T-cell (primary cell): ENCODE measurements around the gene GAPT. TPM values are rescaled to one million over a fixed set of nuclear protein-coding genes. Genes with fewer than 3 reads are reported as not detected.

Source experiments
- ATAC-seq, 4 experiments: fragments of 200-7000 bp in 3 of 4; fragments of 150-1000 bp in 1 of 4; cut with Tn5 transposase; replicated peaks in 1 of 4; 1 replicate in 3 of 4; 2 replicates in 1 of 4; pipeline ENCODE4 v1.10.0; 2021; ENCODE audit warnings: moderate library complexity in 3 of 4, mild to moderate bottlenecking in 2 of 4, moderate number of reproducible peaks in 1 of 4
- CTCF ChIA-PET, 2 donors: fragments of 300-600 bp; sonication (Branson Sonifier 250); formaldehyde crosslinking; loops; one replicate each; lab custom pipeline; 2022; ENCODE audit warnings: antibody characterized with exemption in 2 of 2; lab: Charles Lee
- POLR2A ChIA-PET, 2 donors: fragments of 300-600 bp; sonication (Branson Sonifier 250); formaldehyde crosslinking; loops; one replicate each; lab custom pipeline; 2022; ENCODE audit warnings: antibody characterized with exemption in 2 of 2; lab: Charles Lee
- DNase-seq, 35 experiments: peaks; one replicate each; pipeline versions ENCODE4 v3.0.0 to v3.0.0-alpha.2; 2013 to 2023
- H3K27ac ChIP-seq: one replicate; pipeline ENCODE4 v1.5.1; 2013; ENCODE audit warnings: low read length
- H3K27me3 ChIP-seq, 2 experiments: replicated peaks in 1 of 2; 1 replicate in 1 of 2; 2 replicates in 1 of 2; pipeline versions ENCODE4 v1.6.1 to v1.7.0; 2013; ENCODE audit warnings: low read length in 1 of 2, mixed read lengths in 1 of 2; ENCODE audit not compliant: control insufficient read depth in 2 of 2, insufficient read depth in 2 of 2; ENCODE audit errors: extremely low read depth in 1 of 2
- H3K36me3 ChIP-seq, 2 donors: 1 replicate in 1 of 2; 2 replicates in 1 of 2; pipeline versions ENCODE4 v1.6.1 to v1.7.0; 2013; ENCODE audit warnings: low read length in 1 of 2; ENCODE audit not compliant: control insufficient read depth in 2 of 2, insufficient read depth in 1 of 2; ENCODE audit errors: extremely low read depth in 1 of 2
- H3K4me1 ChIP-seq, 2 experiments: 1 replicate in 1 of 2; 2 replicates in 1 of 2; pipeline versions ENCODE4 v1.6.1 to v1.7.0; 2013; ENCODE audit warnings: low read length in 2 of 2, mixed read lengths in 1 of 2; ENCODE audit not compliant: insufficient read depth in 2 of 2, control insufficient read depth in 1 of 2; ENCODE audit errors: extremely low read depth in 1 of 2
- H3K4me3 ChIP-seq, 2 donors: 1 replicate in 1 of 2; 2 replicates in 1 of 2; pipeline versions ENCODE4 v1.5.1 to v1.7.0; 2013; ENCODE audit warnings: mild to moderate bottlenecking in 2 of 2, low read length in 1 of 2, moderate library complexity in 1 of 2; ENCODE audit not compliant: control insufficient read depth in 1 of 2; ENCODE audit errors: extremely low read depth in 1 of 2
- H3K9me3 ChIP-seq: 2 replicates; pipeline ENCODE4 v1.7.0; 2013
- H3K27ac Mint-ChIP-seq, 2 donors: one replicate each; pipeline ENCODE4 v1.8.0; 2020 to 2021; ENCODE audit warnings: mild to moderate bottlenecking in 2 of 2, mixed read lengths in 2 of 2
- H3K27me3 Mint-ChIP-seq, 2 donors: one replicate each; pipeline ENCODE4 v1.8.0; 2021 to 2022; ENCODE audit warnings: mixed read lengths in 2 of 2
- H3K36me3 Mint-ChIP-seq: one replicate; pipeline ENCODE4 v1.8.0; 2021; ENCODE audit warnings: mixed read lengths
- H3K4me1 Mint-ChIP-seq, 3 donors: one replicate each; pipeline ENCODE4 v1.8.0; 2020 to 2022; ENCODE audit warnings: mixed read lengths in 3 of 3, mild to moderate bottlenecking in 1 of 3
- H3K4me3 Mint-ChIP-seq, 3 donors: one replicate each; pipeline ENCODE4 v1.8.0; 2020 to 2022; ENCODE audit warnings: mild to moderate bottlenecking in 3 of 3, mixed read lengths in 3 of 3, moderate library complexity in 3 of 3
- H3K9me3 Mint-ChIP-seq, 3 donors: one replicate each; pipeline ENCODE4 v1.8.0; 2020 to 2022; ENCODE audit warnings: mixed read lengths in 3 of 3
- WGBS: methylation state at CpG from one replicate; pipeline ENCODE4 v1.1.5; 2013; ENCODE audit warnings: missing lambda C conversion rate; ENCODE audit not compliant: insufficient coverage; 5-methylcytosine and 5-hydroxymethylcytosine counted together
- total RNA-seq, 35 experiments: library from RNA in 6 of 35; stranded (reverse) in 6 of 35; fragments of 120-200 nt in 1 of 35; gene quantifications; one replicate each; pipeline versions ENCODE4 v1.2.1 to v1.2.4 and lab custom pipeline; 2013 to 2026

Gene GAPT
- total RNA-seq, 5 donors from 2014 or later (not counting 1 experiment from before 2014, with no cell fraction given), result 0.38 to 2.2 (median 0.85) TPM

DNA sequence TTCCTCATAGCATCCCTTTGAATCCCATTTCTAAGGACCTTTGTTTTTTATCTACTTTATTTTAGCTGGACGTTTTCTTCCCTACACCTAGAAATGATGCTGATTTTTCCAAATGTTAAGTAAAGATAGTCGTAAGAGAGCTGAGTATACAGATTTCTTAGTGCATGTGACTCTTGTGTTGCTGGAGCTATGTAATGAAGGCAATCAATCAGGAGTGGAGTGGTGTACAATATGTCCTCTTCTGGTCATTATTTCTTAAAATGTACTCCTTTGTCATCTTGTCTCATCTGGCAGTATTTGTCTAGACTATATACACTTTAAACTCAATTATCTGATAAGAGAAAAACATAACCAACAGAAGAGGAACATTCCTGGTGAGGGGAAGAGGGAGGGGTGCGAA lies 13.5 kb downstream of the GAPT start:
- WGBS, result no CpG with 5 or more reads among the region's 3 CpGs
- Mint-ChIP-seq H3K27me3 (peaks cover 8 to 19% of the 10 kb centered on the region in 2 donors), H3K4me3 (no peak overlapping the region), H3K27ac (no peak overlapping the region), H3K36me3 (no peaks in the 10 kb centered on the region), H3K9me3 (no peaks in the 10 kb centered on the region), H3K4me1 (peaks cover 3 to 9% (median 7%) of the 10 kb centered on the region in 3 donors)
- Histone ChIP-seq H3K27me3 (no peaks in the 10 kb centered on the region), H3K27ac (no peak overlapping the region), H3K4me3 (no peak overlapping the region), H3K9me3 (no peaks in the 10 kb centered on the region), H3K36me3 (no peaks in the 10 kb centered on the region), H3K4me1 (peaks cover 0 to 2% of the 10 kb centered on the region in 2 experiments)
- ChIA-PET CTCF (no interaction called here), POLR2A (interaction anchor here in 1 of 2 donors (0.6 kb wide), 1 partner anchor 352 kb away, joined by 4 read pairs; no protein-coding TSS in a partner anchor)
- no peak for ATAC-seq
- no peak for DNase-seq

DNA sequence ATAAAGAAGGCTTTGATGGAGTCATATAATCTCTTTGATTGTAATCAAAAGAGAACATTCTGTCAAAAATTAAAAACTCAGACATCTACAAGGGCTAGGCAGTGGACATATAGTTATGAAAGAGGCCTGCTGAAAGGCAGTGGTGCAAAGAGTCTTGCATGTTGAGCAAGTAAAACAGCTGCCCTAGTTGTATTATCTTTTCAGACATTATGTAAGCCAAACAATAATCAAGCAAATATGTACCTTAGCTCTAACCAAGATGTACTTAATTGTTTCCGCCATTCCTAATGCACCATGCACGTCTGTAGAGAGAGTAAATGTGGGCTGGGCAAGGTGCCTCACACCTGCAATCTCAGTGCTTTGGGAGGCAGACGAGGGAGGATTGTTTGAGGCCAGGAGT lies 14.3 kb downstream of the GAPT start:
- DNase-seq (no peak), ATAC-seq (no peak)
- Mint-ChIP-seq H3K9me3 (no peaks in the 10 kb centered on the region), H3K27ac (no peak overlapping the region), H3K27me3 (peaks cover 9 to 21% of the 10 kb centered on the region in 2 donors), H3K4me3 (no peak overlapping the region), H3K4me1 (peaks cover 0 to 6% (median 2%) of the 10 kb centered on the region in 3 donors), H3K36me3 (no peaks in the 10 kb centered on the region)
- no CpG with 5 or more reads among the region's 3 CpGs for WGBS
- no peaks in the 10 kb centered on the region for H3K9me3 ChIP-seq
- ChIA-PET POLR2A (no interaction called here), CTCF (interaction anchor here in 1 of 2 donors (0.6 to 0.7 kb wide), 2 partner anchors 17 to 186 kb away, joined by 3 to 4 read pairs; no protein-coding TSS in a partner anchor)
- H3K4me3 ChIP-seq, result no peak overlapping the region
- no peak overlapping the region for H3K27ac ChIP-seq
- H3K36me3 ChIP-seq, result no peaks in the 10 kb centered on the region
- no peaks in the 10 kb centered on the region for H3K27me3 ChIP-seq
- H3K4me1 ChIP-seq, result no peaks in the 10 kb centered on the region

DNA sequence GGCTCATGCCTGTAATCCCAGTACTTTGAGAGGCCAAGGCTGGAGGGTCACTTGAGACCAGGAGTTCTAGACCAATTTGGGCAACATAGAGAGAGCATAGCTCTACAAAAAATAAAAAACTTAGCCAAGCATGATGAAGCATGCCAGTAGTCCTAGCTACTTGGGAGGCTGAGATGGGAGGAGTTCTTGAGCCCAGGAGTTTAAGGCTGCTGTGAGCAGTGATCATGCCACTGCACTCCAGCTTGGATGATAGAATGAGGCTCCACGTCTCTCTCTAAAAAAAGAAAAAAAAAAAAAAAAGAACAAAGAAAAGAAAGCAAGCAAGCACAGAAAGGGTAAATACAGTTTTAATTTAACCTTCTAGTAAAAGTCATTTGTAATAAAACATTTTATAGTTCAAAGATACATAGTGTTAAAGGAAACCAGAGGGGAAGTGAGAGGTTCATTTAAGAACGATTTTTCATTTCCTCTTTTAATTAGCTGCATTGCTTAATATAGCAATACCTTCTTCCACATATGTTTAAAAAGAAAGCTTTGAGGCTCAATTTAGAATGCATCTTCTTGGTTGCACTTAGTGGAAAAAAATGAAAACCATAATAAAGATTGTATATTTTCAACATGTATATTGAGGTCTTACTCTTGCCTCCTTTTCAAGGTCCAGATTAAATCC lies 14.9 kb downstream of the GAPT start:
- Histone ChIP-seq H3K27ac (no peak overlapping the region), H3K27me3 (no peaks in the 10 kb centered on the region), H3K36me3 (no peaks in the 10 kb centered on the region), H3K4me1 (no peaks in the 10 kb centered on the region), H3K9me3 (no peaks in the 10 kb centered on the region), H3K4me3 (no peak overlapping the region)
- H3K9me3 Mint-ChIP-seq, result no peaks in the 10 kb centered on the region
- WGBS, result no CpG with 5 or more reads among the region's 2 CpGs
- CTCF ChIA-PET, result interaction anchor here in 1 of 2 donors (0.6 to 0.7 kb wide), 2 partner anchors 13 to 17 kb away, joined by 3 to 4 read pairs; no protein-coding TSS in a partner anchor
- no peak overlapping the region for H3K4me3 Mint-ChIP-seq
- DNase-seq, result no peak
- peaks cover 0 to 6% (median 0%) of the 10 kb centered on the region in 3 donors for H3K4me1 Mint-ChIP-seq
- H3K36me3 Mint-ChIP-seq, result no peaks in the 10 kb centered on the region
- H3K27ac Mint-ChIP-seq, result no peak overlapping the region
- peaks cover 13 to 21% of the 10 kb centered on the region in 2 donors for H3K27me3 Mint-ChIP-seq
- ATAC-seq, result no peak
- POLR2A ChIA-PET, result no interaction called here

DNA sequence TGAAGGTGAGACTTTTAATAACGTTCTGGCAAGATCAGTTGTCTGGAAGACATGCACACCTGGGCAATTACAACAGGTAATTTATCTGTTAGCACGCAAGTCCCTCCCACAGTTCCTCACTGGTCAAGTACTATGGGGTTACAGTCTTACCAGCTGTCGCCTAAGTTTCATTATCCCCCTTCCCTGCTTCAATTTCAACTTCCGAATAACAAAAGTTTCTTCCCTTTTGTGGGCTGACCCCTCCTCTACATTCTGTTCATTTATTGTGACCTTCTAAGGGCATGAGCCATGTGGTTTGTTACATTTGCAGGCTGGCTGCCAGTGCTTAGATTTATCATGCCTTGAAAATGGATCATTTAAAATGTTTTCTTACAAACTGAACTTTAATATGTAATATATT lies 16.5 kb downstream of the GAPT start:
- no peak overlapping the region for H3K27ac ChIP-seq
- peaks cover 0 to 6% (median 0%) of the 10 kb centered on the region in 3 donors for H3K4me1 Mint-ChIP-seq
- H3K4me1 ChIP-seq, result no peaks in the 10 kb centered on the region
- ChIA-PET CTCF (no interaction called here), POLR2A (no interaction called here)
- WGBS, result 86% methylated on average over 3 of the region's 4 CpGs
- no peaks in the 10 kb centered on the region for H3K36me3 Mint-ChIP-seq
- no peaks in the 10 kb centered on the region for H3K9me3 ChIP-seq
- H3K36me3 ChIP-seq, result no peaks in the 10 kb centered on the region
- no peak overlapping the region for H3K4me3 Mint-ChIP-seq
- no peaks in the 10 kb centered on the region for H3K27me3 ChIP-seq
- H3K4me3 ChIP-seq, result no peak overlapping the region
- ATAC-seq (no peak), DNase-seq (no peak)
- peaks cover 12 to 23% of the 10 kb centered on the region in 2 donors for H3K27me3 Mint-ChIP-seq
- no peaks in the 10 kb centered on the region for H3K9me3 Mint-ChIP-seq
- no peak overlapping the region for H3K27ac Mint-ChIP-seq

DNA sequence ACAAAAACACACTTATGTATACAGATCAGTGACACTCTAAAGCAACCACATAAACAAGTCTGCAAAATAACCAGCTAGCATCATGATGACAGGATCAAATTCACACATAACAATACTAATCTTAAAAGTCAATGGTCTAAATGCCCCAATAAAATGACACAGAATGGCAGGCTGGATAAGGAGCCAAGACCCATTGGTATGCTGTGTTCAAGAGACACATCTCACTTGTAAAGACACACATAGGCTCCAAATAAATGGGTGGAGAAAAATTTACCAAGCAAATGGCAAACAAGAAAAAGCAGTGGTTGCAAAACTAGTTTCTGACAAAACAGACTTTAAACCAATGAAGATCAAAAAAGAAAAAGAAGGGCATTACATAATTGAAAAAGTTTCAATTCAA lies 26.0 kb downstream of the GAPT start:
- CTCF ChIA-PET, result no interaction called here
- ATAC-seq, result no peak

DNA sequence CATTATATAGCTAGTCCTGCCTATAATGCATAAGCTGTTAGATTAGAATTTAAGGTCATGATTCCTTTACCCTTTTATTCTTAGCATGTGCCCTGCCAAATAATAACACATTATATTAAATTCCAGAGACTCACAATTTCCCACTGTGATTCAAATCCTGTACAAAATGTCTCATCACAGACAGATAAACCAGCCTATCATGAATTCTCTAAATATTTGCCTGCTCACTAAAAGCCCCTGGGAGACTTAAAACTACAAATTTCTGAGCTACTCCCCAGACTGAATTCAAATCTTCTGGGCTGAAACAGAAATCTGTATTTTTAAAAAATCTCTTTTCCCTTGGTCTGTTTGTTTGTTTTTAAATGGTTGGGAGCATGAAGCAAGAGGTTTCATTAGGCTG lies 32.7 kb downstream of the GAPT start:
- Mint-ChIP-seq H3K36me3 (no peaks in the 10 kb centered on the region), H3K27ac (no peak overlapping the region), H3K9me3 (peaks cover 0 to 5% (median 0%) of the 10 kb centered on the region in 3 donors), H3K4me1 (no peaks in the 10 kb centered on the region), H3K4me3 (no peak overlapping the region), H3K27me3 (peaks cover 0 to 2% of the 10 kb centered on the region in 2 donors)
- no peaks in the 10 kb centered on the region for H3K36me3 ChIP-seq
- no peak overlapping the region for H3K27ac ChIP-seq
- DNase-seq (no peak), ATAC-seq (no peak)
- ChIA-PET CTCF (no interaction called here), POLR2A (no interaction called here)
- H3K27me3 ChIP-seq, result no peaks in the 10 kb centered on the region
- H3K4me1 ChIP-seq, result no peaks in the 10 kb centered on the region
- H3K4me3 ChIP-seq, result no peak overlapping the region
- no peaks in the 10 kb centered on the region for H3K9me3 ChIP-seq

More for the DNA sequence above, 26.0 kb downstream of the GAPT start:
- Histone ChIP-seq H3K36me3 (no peaks in the 10 kb centered on the region), H3K27ac (no peak overlapping the region), H3K9me3 (no peaks in the 10 kb centered on the region), H3K4me3 (no peak overlapping the region), H3K4me1 (no peaks in the 10 kb centered on the region), H3K27me3 (peaks cover 0 to 5% of the 10 kb centered on the region in 2 experiments)
- Mint-ChIP-seq H3K4me1 (no peaks in the 10 kb centered on the region), H3K27me3 (no peaks in the 10 kb centered on the region), H3K36me3 (no peaks in the 10 kb centered on the region), H3K27ac (no peak overlapping the region), H3K4me3 (no peak overlapping the region), H3K9me3 (peaks cover 9 to 27% (median 26%) of the 10 kb centered on the region in 3 donors)
- POLR2A ChIA-PET, result no interaction called here
- no peak for DNase-seq
